ENCODE data around the gene CDH20.

DNA sequence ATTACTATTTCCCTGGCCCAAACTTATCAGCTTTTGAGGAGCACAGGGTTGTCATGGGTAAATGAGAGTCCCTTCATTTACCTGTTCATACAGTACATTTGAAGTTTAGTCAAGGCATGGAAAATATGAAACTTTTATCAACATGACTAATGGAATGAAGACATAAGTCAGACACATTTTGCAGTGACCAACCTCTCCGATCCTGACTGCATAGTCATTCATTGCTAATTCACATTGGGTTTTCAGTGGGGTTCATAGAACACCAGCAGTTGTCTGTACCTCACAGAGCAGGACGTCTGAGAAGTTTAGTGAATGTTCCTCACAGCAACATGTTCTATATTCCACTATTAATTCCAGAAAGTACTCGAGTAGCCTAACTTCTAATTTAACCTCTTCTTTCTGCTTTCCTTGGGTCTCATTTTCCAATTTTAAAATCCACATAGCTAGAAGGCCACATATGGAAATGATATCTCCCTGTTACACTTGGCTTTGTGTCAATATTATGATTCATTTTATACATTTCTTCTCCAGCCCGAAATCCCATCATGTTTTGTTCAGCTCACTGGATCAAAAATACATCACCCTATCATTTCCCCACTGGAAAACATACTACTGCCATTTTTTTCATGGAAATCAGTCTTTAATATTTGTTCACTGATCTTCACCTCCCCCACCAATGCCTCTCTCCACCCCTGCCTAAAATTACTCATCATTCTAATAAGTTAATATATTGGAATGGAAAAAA is 65.9 kb downstream of the CDH20 start:
- TF ChIP-seq, protein P1, sequence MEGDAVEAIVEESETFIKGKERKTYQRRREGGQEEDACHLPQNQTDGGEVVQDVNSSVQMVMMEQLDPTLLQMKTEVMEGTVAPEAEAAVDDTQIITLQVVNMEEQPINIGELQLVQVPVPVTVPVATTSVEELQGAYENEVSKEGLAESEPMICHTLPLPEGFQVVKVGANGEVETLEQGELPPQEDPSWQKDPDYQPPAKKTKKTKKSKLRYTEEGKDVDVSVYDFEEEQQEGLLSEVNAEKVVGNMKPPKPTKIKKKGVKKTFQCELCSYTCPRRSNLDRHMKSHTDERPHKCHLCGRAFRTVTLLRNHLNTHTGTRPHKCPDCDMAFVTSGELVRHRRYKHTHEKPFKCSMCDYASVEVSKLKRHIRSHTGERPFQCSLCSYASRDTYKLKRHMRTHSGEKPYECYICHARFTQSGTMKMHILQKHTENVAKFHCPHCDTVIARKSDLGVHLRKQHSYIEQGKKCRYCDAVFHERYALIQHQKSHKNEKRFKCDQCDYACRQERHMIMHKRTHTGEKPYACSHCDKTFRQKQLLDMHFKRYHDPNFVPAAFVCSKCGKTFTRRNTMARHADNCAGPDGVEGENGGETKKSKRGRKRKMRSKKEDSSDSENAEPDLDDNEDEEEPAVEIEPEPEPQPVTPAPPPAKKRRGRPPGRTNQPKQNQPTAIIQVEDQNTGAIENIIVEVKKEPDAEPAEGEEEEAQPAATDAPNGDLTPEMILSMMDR (IDR thresholded peaks at IDR 0.05): no peak
- no peak for TF ChIP-seq ZFX (IDR thresholded peaks at IDR 0.05; ENCODE audit: borderline replicate concordance)
